GM06990 (cell line): ENCODE measurements around the gene BNC2.
A peak's percentile ranks its signal among the peaks of the same experiment; 100 is the strongest.
"Not testable (repeated sequence)": the region's sequence is repeated elsewhere in the genome, so short reads cannot be mapped to it uniquely, and the experiment has no call there.

ENCODE experiments used
- DNase-seq: peaks from one replicate; pipeline ENCODE4 v3.0.0-alpha.2; 2011; ENCODE audit not compliant: insufficient read length; ENCODE audit errors: extremely low read depth
- H3K27me3 ChIP-seq: replicated peaks from 2 replicates; pipeline ENCODE4 v1.6.0; 2011; ENCODE audit warnings: low read length; ENCODE audit not compliant: control insufficient read depth, insufficient read depth
- H3K36me3 ChIP-seq: 2 replicates; pipeline ENCODE4 v1.5.1; 2011; ENCODE audit warnings: low read length; ENCODE audit not compliant: control insufficient read depth, insufficient read depth
- H3K4me3 ChIP-seq: replicated peaks from 2 replicates; pipeline ENCODE4 v1.5.1; 2011; ENCODE audit warnings: low read depth, mild to moderate bottlenecking, control low read depth, low read length
- CTCF ChIP-seq: IDR thresholded peaks from 2 replicates; pipeline ENCODE4 v1.5.1; 2011; ENCODE audit warnings: low read length, control low read depth, mild to moderate bottlenecking, inconsistent platforms; ENCODE audit not compliant: insufficient read depth, poor library complexity, severe bottlenecking

BNC2 gene

GRCh38 chr9:16441791-16442190 is 428.7 kb downstream of the BNC2 start:
- no peaks in the 10 kb centered on the region for H3K36me3 ChIP-seq

GRCh38 chr9:16438831-16439230 is 431.6 kb downstream of the BNC2 start:
- H3K4me3 ChIP-seq, DNase-seq, H3K27me3 ChIP-seq, H3K36me3 ChIP-seq: not testable (repeated sequence)

More at GRCh38 chr9:16441791-16442190, 428.7 kb downstream of the BNC2 start:
- Histone ChIP-seq H3K4me3 (no peak overlapping the region), H3K27me3 (no peaks in the 10 kb centered on the region)
- TF ChIP-seq CTCF: no peak
- DNase-seq: no peak

GRCh38 chr9:16436545-16436944 is 433.9 kb downstream of the BNC2 start:
- DNase-seq: no peak
- Histone ChIP-seq H3K27me3 (no peaks in the 10 kb centered on the region), H3K36me3 (no peaks in the 10 kb centered on the region), H3K4me3 (no peak overlapping the region)
- TF ChIP-seq CTCF: peak; percentile 13

GRCh38 chr9:16434526-16434925 is 435.9 kb downstream of the BNC2 start:
- H3K4me3 ChIP-seq: no peak overlapping the region
- no peak for TF ChIP-seq CTCF
- no peaks in the 10 kb centered on the region for H3K27me3 ChIP-seq
- no peaks in the 10 kb centered on the region for H3K36me3 ChIP-seq
- DNase-seq: no peak

GRCh38 chr9:16433494-16433893 is 437.0 kb downstream of the BNC2 start:
- DNase-seq: no peak
- H3K36me3 ChIP-seq: no peaks in the 10 kb centered on the region
- no peak for TF ChIP-seq CTCF
- no peaks in the 10 kb centered on the region for H3K27me3 ChIP-seq
- H3K4me3 ChIP-seq: no peak overlapping the region

GRCh38 chr9:16431666-16432392 is 438.6 kb downstream of the BNC2 start:
- H3K36me3 ChIP-seq: no peaks in the 10 kb centered on the region
- no peak for DNase-seq
- H3K27me3 ChIP-seq: no peaks in the 10 kb centered on the region
- H3K4me3 ChIP-seq: no peak overlapping the region
- TF ChIP-seq CTCF: no peak
